A549 (cell line): ENCODE measurements around the gene RHEB. TPM values are rescaled to one million over a fixed set of nuclear protein-coding genes. Genes with fewer than 3 reads are reported as not detected.

ENCODE experiments used
- ATAC-seq, 2 experiments: fragments of 200-7000 bp in 1 of 2; fragments of >200 bp in 1 of 2; cut with Nextera tagmentation in 1 of 2; cut with Tn5 transposase in 1 of 2; 3 replicates each; pipeline versions ENCODE4 v1.8.0 to v1.9.1; 2018 to 2020; ENCODE audit warnings: mild to moderate bottlenecking in 1 of 2, moderate library complexity in 1 of 2
- CTCF ChIA-PET: fragments of 300-600 bp; sonication (Branson Sonifier 250); formaldehyde crosslinking; extraction: SDS; loops from one replicate; lab custom pipeline; 2021; ENCODE audit warnings: antibody characterized with exemption, inconsistent platforms; lab: Yijun Ruan, JAX
- POLR2A ChIA-PET: fragments of 350-600 bp; formaldehyde crosslinking; extraction: SDS; loops from one replicate; lab custom pipeline; 2021; ENCODE audit warnings: antibody characterized with exemption, inconsistent platforms; lab: Yijun Ruan, JAX
- DNase-seq, 2 experiments: peaks; one replicate each; pipeline versions ENCODE4 v3.0.0 to v3.0.0-alpha.2; 2011 to 2016; ENCODE audit warnings: low read depth in 1 of 2, low spot score in 1 of 2
- FAIRE-seq: peaks from 2 replicates; lab custom pipeline; 2011; peaks lifted over from hg19 to GRCh38; lab: Jason Lieb, UNC
- H3K27ac ChIP-seq, 2 experiments: fragments of >200 bp; sonication (Bioruptor Twin); formaldehyde crosslinking; 3 replicates each; pipeline ENCODE4 v1.5.1; 2016 to 2017
- H3K4me1 ChIP-seq: fragments of >200 bp; sonication (Bioruptor Twin); formaldehyde crosslinking; 3 replicates; pipeline ENCODE4 v1.6.1; 2016
- H3K4me2 ChIP-seq: fragments of >200 bp; sonication (Bioruptor Twin); formaldehyde crosslinking; 3 replicates; pipeline ENCODE4 v1.6.1; 2016
- H3K4me3 ChIP-seq: fragments of >200 bp; sonication (Bioruptor Twin); formaldehyde crosslinking; 3 replicates; pipeline ENCODE4 v1.5.1; 2016
- H3K9me3 ChIP-seq: fragments of >200 bp; sonication (Bioruptor Twin); formaldehyde crosslinking; 3 replicates; pipeline ENCODE4 v1.6.1; 2016
- BCL3 ChIP-seq: fragments of >200 bp; sonication (Bioruptor Twin); formaldehyde crosslinking; IDR thresholded peaks from 3 replicates; pipeline ENCODE4 v1.6.1; 2016
- CBX8 ChIP-seq: fragments of 200-600 bp; sonication (generic); IDR thresholded peaks from 2 replicates; pipeline ENCODE4 v1.6.1; 2016
- CHD2 ChIP-seq: fragments of 150-350 bp; IDR thresholded peaks from 2 replicates; pipeline ENCODE4 v1.6.1; 2014; ENCODE audit warnings: low read length; ENCODE audit not compliant: partially characterized antibody
- CTCF ChIP-seq: fragments of >200 bp; sonication (Bioruptor Twin); formaldehyde crosslinking; IDR thresholded peaks from 3 replicates; pipeline ENCODE4 v1.5.1; 2016
- EHF ChIP-seq: fragments of 250-450 bp; sonication (Bioruptor Pico); IDR thresholded peaks from 2 replicates; pipeline ENCODE4 v1.5.0; 2020; ENCODE audit warnings: mild to moderate bottlenecking
- EHMT2 ChIP-seq: fragments of 200-600 bp; sonication (generic); IDR thresholded peaks from 2 replicates; pipeline ENCODE4 v1.6.1; 2016; ENCODE audit warnings: antibody characterized with exemption, low read depth, mild to moderate bottlenecking, moderate library complexity
- EP300 ChIP-seq, 2 experiments: fragments of >200 bp; sonication (Bioruptor Twin); formaldehyde crosslinking; IDR thresholded peaks; 2 replicates in 1 of 2; 3 replicates in 1 of 2; pipeline ENCODE4 v1.6.1; 2016 to 2017
- GATA3 ChIP-seq: IDR thresholded peaks from 2 replicates; pipeline ENCODE4 v1.6.1; 2012; ENCODE audit warnings: borderline replicate concordance
- HDAC2 ChIP-seq: fragments of 200-600 bp; sonication (generic); IDR thresholded peaks from 2 replicates; pipeline ENCODE4 v1.6.1; 2016
- HOXA7 ChIP-seq: fragments of 250-450 bp; sonication (Bioruptor Pico); IDR thresholded peaks from 2 replicates; pipeline ENCODE4 v1.5.0; 2020; ENCODE audit warnings: mild to moderate bottlenecking, moderate library complexity
- NFE2L2 ChIP-seq: fragments of 150-350 bp; conservative IDR thresholded peaks from 2 replicates; pipeline ENCODE4 v1.6.1; 2014; ENCODE audit warnings: low read length
- RAD21 ChIP-seq, 2 experiments: fragments of >200 bp in 1 of 2; sonication (Bioruptor Twin) in 1 of 2; formaldehyde crosslinking in 1 of 2; IDR thresholded peaks in 1 of 2; conservative IDR thresholded peaks in 1 of 2; 2 replicates in 1 of 2; 3 replicates in 1 of 2; pipeline ENCODE4 v1.6.1; 2012 to 2018; ENCODE audit warnings: inconsistent platforms in 1 of 2
- RCOR1 ChIP-seq: fragments of 150-350 bp; IDR thresholded peaks from 2 replicates; pipeline ENCODE4 v1.6.1; 2014; ENCODE audit warnings: antibody characterized with exemption, low read length, low read depth
- REST ChIP-seq: fragments of 200-600 bp; sonication (generic); IDR thresholded peaks from 2 replicates; pipeline ENCODE4 v1.6.1; 2016; ENCODE audit warnings: antibody characterized with exemption, mild to moderate bottlenecking, moderate library complexity
- RFX5 ChIP-seq: fragments of 450-650 bp; IDR thresholded peaks from 2 replicates; pipeline ENCODE4 v1.7.1; 2014; ENCODE audit warnings: antibody characterized with exemption, mild to moderate bottlenecking, moderate library complexity
- RNF2 ChIP-seq: fragments of 200-600 bp; sonication (generic); IDR thresholded peaks from 2 replicates; pipeline ENCODE4 v1.6.1; 2016; ENCODE audit warnings: low read depth, mild to moderate bottlenecking, antibody characterized with exemption, moderate library complexity, borderline replicate concordance
- SMC3 ChIP-seq: fragments of >200 bp; sonication (Bioruptor Twin); formaldehyde crosslinking; IDR thresholded peaks from 3 replicates; pipeline ENCODE4 v1.6.1; 2018; ENCODE audit warnings: inconsistent platforms
- TFCP2L1 ChIP-seq: fragments of 250-450 bp; sonication (Bioruptor Pico); IDR thresholded peaks from 2 replicates; pipeline ENCODE4 v1.5.0; 2021; ENCODE audit warnings: mild to moderate bottlenecking
- USF2 ChIP-seq: fragments of 450-650 bp; IDR thresholded peaks from 2 replicates; pipeline ENCODE4 v1.6.1; 2014; ENCODE audit warnings: antibody characterized with exemption
- WGBS: methylation state at CpG from one replicate; pipeline ENCODE4 v1.1.6; 2017; ENCODE audit errors: missing lambda C conversion rate; 5-methylcytosine and 5-hydroxymethylcytosine counted together
- polyA plus RNA-seq, 4 experiments: library from polyadenylated mRNA; depleted of rRNA in 3 of 4; stranded (reverse); fragments of >200 nt; fragmentation: RNase III in 1 of 4; extraction: RNeasy Plus Mini Kit Qiagen cat#74134 plus additional on column Dnase treatment in 1 of 4; gene quantifications; 2 replicates in 3 of 4; 3 replicates in 1 of 4; pipeline ENCODE4 v1.2.3, GENCODE V29; 2011 to 2017

The RHEB gene
- polyA plus RNA-seq, 2 of the 4 experiments (the other 2 are of a cell fraction), result 110 to 198 TPM

- no peak for TF ChIP-seq REST
Measured at GRCh38 chr7:151558575-151558974, 38.9 kb upstream of the RHEB start (continued).

GRCh38 chr7:151556592-151556991 lies 36.9 kb upstream of the RHEB start:
- no peaks in the 10 kb centered on the region for H3K9me3 ChIP-seq
- no peak overlapping the region for H3K4me3 ChIP-seq
- DNase-seq (no peak), FAIRE-seq (no peak), ATAC-seq (no peak)
- H3K27ac ChIP-seq, result no peak overlapping the region
- TF ChIP-seq EHMT2, result no peak
- no peak for TF ChIP-seq NFE2L2
- no peak for TF ChIP-seq HDAC2
- TF ChIP-seq SMC3, result no peak
- no peak for TF ChIP-seq TFCP2L1 (CRISPR knock-in tag)
- no peak for TF ChIP-seq USF2
- no peak for TF ChIP-seq BCL3
- no peak for TF ChIP-seq RCOR1
- no peak for TF ChIP-seq REST
- TF ChIP-seq CHD2, result no peak
- no peak for TF ChIP-seq EHF (CRISPR knock-in tag)
- no peak for TF ChIP-seq EP300 (IDR thresholded peaks at IDR 0.05)
- no peak for TF ChIP-seq RFX5
- no peak for TF ChIP-seq RAD21 (conservative IDR thresholded peaks at IDR 0.05 in 1 of 2, IDR thresholded peaks at IDR 0.05 in 1 of 2)
- TF ChIP-seq CTCF, result no peak
- TF ChIP-seq HOXA7, result no peak
- TF ChIP-seq RNF2, result no peak
- TF ChIP-seq GATA3, result no peak
- TF ChIP-seq CBX8, result no peak
- H3K4me2 ChIP-seq, result no peak overlapping the region
- ChIA-PET POLR2A (no interaction called here), CTCF (interaction anchor here (0.6 to 3.5 kb wide), 6 partner anchors 11 to 203 kb away, joined by 3 to 14 read pairs (median 4); no protein-coding TSS in a partner anchor)
- 96% methylated on average over 12 of the region's 12 CpGs for WGBS
- H3K4me1 ChIP-seq, result peaks cover 6% of the 10 kb centered on the region; the same call in 1 of the 3 replicates
